ENCODE results near the gene RNU5B-1.

Gene RNU5B-1

DNA sequence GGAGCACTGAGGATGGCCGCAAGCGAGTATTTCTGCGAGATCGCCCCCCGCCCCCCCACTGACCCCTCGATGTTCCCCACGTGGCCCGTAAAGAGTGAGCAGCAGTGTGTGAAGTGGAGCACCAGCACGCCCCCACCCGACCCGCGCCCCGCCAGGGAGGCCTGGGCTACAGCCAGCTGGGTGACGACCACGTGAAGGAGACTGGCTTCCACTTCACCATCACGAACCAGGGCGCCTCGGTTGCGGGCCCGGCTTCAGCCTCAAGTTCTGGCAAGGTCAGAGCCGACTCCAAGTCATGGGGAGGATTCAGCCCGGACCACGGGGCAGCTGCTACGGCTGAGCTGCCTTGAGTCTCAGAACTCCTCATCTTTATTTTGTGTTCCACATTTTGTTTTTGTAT, 2.4 kb upstream of the RNU5B-1 start:
- Histone ChIP-seq H3K79me2 (ENCODE audit: insufficient read depth, low read depth) (no peaks in the 10 kb centered on the region), H3K27ac (no peak overlapping the region), H3K36me3 (ENCODE audit: insufficient read depth) (no peaks in the 10 kb centered on the region), H4K20me1 (ENCODE audit: insufficient read depth) (no peaks in the 10 kb centered on the region), H2AFZ (ENCODE audit: low read depth) (no peak overlapping the region), H3K4me2 (no peak overlapping the region), H3K9ac (no peak overlapping the region), H3K4me1 (ENCODE audit: low read depth, poor library complexity, severe bottlenecking) (peaks cover 28% of the 10 kb centered on the region), H3K4me3 (IDR thresholded peaks at IDR 0.05; ENCODE audit: insufficient read depth, low read depth, low read length) (no peak overlapping the region), H3K27me3 (ENCODE audit: insufficient read depth, low read depth) (no peaks in the 10 kb centered on the region)
- TF ChIP-seq, protein P1, sequence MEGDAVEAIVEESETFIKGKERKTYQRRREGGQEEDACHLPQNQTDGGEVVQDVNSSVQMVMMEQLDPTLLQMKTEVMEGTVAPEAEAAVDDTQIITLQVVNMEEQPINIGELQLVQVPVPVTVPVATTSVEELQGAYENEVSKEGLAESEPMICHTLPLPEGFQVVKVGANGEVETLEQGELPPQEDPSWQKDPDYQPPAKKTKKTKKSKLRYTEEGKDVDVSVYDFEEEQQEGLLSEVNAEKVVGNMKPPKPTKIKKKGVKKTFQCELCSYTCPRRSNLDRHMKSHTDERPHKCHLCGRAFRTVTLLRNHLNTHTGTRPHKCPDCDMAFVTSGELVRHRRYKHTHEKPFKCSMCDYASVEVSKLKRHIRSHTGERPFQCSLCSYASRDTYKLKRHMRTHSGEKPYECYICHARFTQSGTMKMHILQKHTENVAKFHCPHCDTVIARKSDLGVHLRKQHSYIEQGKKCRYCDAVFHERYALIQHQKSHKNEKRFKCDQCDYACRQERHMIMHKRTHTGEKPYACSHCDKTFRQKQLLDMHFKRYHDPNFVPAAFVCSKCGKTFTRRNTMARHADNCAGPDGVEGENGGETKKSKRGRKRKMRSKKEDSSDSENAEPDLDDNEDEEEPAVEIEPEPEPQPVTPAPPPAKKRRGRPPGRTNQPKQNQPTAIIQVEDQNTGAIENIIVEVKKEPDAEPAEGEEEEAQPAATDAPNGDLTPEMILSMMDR (conservative IDR thresholded peaks at IDR 0.05; ENCODE audit: low read depth, low read length): no peak

DNA sequence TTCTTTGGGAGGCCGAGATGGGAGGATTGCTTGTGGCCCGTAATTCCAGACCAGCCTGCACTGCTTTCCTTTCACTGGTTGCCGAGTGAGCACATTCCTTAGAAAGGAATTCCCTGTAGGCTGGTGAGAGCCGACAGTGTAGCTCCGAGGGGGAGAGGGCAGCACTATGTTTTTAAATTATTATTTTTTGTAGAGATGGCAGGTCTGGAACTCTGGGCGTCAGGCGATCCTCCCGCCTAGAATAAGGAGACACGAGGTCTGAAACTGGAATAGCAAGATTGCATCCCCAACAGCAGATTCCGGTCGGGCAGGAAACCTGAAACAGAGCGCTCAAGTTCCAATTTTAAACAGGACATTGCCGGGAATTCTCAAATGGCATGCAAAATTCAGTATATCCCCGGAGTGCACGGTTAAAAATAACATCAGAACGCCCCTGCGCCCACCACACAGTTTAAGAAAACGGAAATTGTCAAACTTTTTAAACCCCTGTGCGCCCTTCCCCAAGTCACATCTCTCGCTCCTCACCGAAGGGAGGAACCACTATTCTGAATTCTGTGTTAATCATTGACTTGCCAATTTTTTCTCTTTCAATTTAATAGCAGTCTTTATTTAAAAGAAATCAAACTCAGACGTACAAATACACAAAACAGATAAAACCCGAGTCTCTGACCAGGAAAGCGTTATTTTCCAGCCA, 643 bp upstream of the RNU5B-1 start:
- no peaks in the 10 kb centered on the region for H3K79me2 ChIP-seq (ENCODE audit: insufficient read depth, low read depth)
- H3K4me3 ChIP-seq (IDR thresholded peaks at IDR 0.05; ENCODE audit: insufficient read depth, low read depth, low read length): no peak overlapping the region
- peak overlapping the region; percentile 80 for H2AFZ ChIP-seq (ENCODE audit: low read depth)
- no peaks in the 10 kb centered on the region for H3K36me3 ChIP-seq (ENCODE audit: insufficient read depth)
- peaks cover 23% of the 10 kb centered on the region for H3K4me1 ChIP-seq (ENCODE audit: low read depth, poor library complexity, severe bottlenecking)
- H4K20me1 ChIP-seq (ENCODE audit: insufficient read depth): no peaks in the 10 kb centered on the region
- peak overlapping the region; percentile 63 for H3K4me2 ChIP-seq
- TF ChIP-seq, protein P1 (conservative IDR thresholded peaks at IDR 0.05; ENCODE audit: low read depth, low read length): peak; percentile 97
- H3K9ac ChIP-seq: peak overlapping the region; percentile 90
- H3K27me3 ChIP-seq (ENCODE audit: insufficient read depth, low read depth): no peaks in the 10 kb centered on the region
- peak overlapping the region; percentile 94 for H3K27ac ChIP-seq

DNA sequence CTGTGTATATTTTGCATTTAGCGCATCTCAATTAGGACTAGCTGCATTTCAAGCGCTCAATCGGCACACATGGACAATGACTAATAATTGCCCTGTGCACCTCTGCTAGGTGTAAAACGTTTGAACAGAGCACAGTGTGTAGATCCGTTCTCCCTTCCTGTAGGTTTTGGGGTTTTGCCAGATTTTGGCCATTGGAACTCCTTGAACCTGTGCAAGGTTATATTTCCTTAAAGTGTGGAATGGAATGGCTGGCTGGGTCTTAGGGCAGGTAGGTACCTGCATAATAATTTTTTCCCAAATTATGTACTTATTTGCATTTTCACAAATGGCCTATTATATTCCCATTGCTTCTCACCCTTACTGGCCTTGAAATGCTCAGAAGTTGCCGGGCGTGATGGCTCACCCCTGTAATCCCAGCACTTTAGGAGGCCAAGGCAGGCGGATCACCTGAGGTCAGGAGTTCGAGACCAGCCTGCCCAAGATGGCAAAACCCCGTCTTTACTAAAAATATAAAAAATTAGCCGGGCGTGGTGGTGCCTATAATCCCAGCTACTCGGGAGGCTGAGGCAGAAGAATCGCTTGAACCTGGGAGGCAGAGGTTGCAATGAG, 777 bp downstream of the RNU5B-1 start:
- no peaks in the 10 kb centered on the region for H3K27me3 ChIP-seq (ENCODE audit: insufficient read depth, low read depth)
- H3K9ac ChIP-seq: peak overlapping the region; percentile 90; the same call in 1 of the 2 replicates
- TF ChIP-seq, protein P1 (conservative IDR thresholded peaks at IDR 0.05; ENCODE audit: low read depth, low read length): no peak
- no peaks in the 10 kb centered on the region for H4K20me1 ChIP-seq (ENCODE audit: insufficient read depth)
- peaks cover 23% of the 10 kb centered on the region for H3K4me1 ChIP-seq (ENCODE audit: low read depth, poor library complexity, severe bottlenecking)
- no peak overlapping the region for H2AFZ ChIP-seq (ENCODE audit: low read depth)
- H3K4me3 ChIP-seq (IDR thresholded peaks at IDR 0.05; ENCODE audit: insufficient read depth, low read depth, low read length): no peak overlapping the region
- H3K36me3 ChIP-seq (ENCODE audit: insufficient read depth): no peaks in the 10 kb centered on the region
- H3K79me2 ChIP-seq (ENCODE audit: insufficient read depth, low read depth): no peaks in the 10 kb centered on the region
- peak overlapping the region; percentile 63 for H3K4me2 ChIP-seq
- peak overlapping the region; percentile 94 for H3K27ac ChIP-seq

DNA sequence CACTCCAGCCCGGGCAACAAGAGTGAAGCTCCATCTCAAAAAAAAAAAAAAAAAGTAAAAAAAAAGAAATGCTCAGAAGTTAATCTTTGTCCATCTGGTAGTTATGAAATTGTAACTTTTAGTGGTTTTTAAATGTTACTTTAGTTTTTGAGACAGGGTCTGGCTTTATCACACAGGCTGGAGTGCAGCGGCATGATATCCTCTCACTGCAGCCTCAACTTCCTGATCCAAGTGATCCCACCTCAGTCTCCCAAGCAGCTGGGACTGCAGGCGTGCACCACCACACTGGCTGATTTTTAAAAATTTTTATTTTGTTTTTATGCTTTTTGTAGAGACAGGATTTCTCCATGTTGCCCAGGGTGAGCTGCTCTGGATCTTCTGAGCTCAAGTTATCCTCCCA, 1.3 kb downstream of the RNU5B-1 start:
- Histone ChIP-seq H3K9ac (no peak overlapping the region; the same call in 1 of the 2 replicates), H3K36me3 (ENCODE audit: insufficient read depth) (no peaks in the 10 kb centered on the region), H3K4me2 (peak overlapping the region; percentile 63), H4K20me1 (ENCODE audit: insufficient read depth) (no peaks in the 10 kb centered on the region), H3K79me2 (ENCODE audit: insufficient read depth, low read depth) (no peaks in the 10 kb centered on the region), H3K27ac (no peak overlapping the region), H3K4me3 (IDR thresholded peaks at IDR 0.05; ENCODE audit: insufficient read depth, low read depth, low read length) (no peak overlapping the region), H3K27me3 (ENCODE audit: insufficient read depth, low read depth) (no peaks in the 10 kb centered on the region), H2AFZ (ENCODE audit: low read depth) (no peak overlapping the region), H3K4me1 (ENCODE audit: low read depth, poor library complexity, severe bottlenecking) (peaks cover 23% of the 10 kb centered on the region)
- TF ChIP-seq, protein P1 (conservative IDR thresholded peaks at IDR 0.05; ENCODE audit: low read depth, low read length): no peak

Measured in KMS-11 (cell line).